RWPE1 (cell line): ENCODE measurements around the gene TMEM170B.

Experiments used
- CTCF ChIA-PET: fragments of 350-600 bp; sonication (Branson Sonifier 250); formaldehyde crosslinking; extraction: SDS; loops from one replicate; lab custom pipeline; 2021; lab: Yijun Ruan, JAX
- POLR2A ChIA-PET: fragments of 400-600 bp; formaldehyde crosslinking; extraction: SDS; loops from one replicate; lab custom pipeline; 2020; ENCODE audit warnings: antibody characterized with exemption; ENCODE audit not compliant: low non-redundant PET; lab: Yijun Ruan, JAX
- DNase-seq: peaks from one replicate; pipeline ENCODE4 v3.0.0; 2012; ENCODE audit warnings: low spot score
- H3K27ac ChIP-seq: fragments of 450-650 bp; 2 replicates; pipeline ENCODE4 v1.5.1; 2017
- CTCF ChIP-seq: fragments of 450-650 bp; conservative IDR thresholded peaks from 2 replicates; pipeline ENCODE4 v1.5.1; 2017; ENCODE audit warnings: low read depth, mild to moderate bottlenecking

TMEM170B gene

GRCh38 chr6:11571073-11571472 is 33.5 kb downstream of the TMEM170B start:
- no peak for DNase-seq
- ChIA-PET POLR2A (no interaction called here), CTCF (interaction anchor here (0.6 kb wide), 2 partner anchors 16 to 709 kb away, joined by 3 to 4 read pairs; no protein-coding TSS in a partner anchor)
- H3K27ac ChIP-seq, result no peak overlapping the region
- no peak for TF ChIP-seq CTCF

DNA sequence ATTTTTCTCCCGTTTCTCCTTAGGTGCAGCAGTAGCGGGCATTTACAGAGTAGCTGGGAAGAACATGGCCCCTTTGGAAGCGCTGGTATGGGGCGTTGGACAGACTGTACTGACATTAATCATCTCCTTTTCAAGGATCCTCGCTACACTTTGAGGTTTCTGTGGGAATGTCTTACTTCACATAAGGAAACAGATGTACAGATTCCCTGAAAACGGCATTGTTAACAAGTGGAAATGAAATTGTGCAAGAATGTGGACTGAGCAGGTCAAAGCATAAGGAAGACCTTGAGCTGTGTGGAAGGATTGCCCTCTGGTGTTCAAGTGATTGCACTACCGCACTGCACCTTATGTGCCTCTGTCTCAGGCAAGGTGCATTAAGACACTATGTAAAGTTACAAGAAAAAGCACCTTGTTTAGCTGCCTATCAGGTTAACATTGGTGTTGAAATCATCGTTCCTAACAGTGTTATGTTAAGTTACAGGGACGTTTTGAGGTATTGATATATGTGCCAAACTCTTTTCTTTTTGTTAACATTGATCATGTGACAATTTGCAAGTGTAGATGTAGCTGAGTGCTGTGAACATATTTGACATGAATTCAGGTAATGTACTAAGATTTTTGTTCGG is 38.0 kb downstream of the TMEM170B start:
- CTCF ChIA-PET, result interaction anchor here (0.6 to 1.5 kb wide), 18 partner anchors 9 to 1336 kb away, joined by 3 to 9 read pairs (median 3); no protein-coding TSS in a partner anchor
- no peak overlapping the region for H3K27ac ChIP-seq

DNA sequence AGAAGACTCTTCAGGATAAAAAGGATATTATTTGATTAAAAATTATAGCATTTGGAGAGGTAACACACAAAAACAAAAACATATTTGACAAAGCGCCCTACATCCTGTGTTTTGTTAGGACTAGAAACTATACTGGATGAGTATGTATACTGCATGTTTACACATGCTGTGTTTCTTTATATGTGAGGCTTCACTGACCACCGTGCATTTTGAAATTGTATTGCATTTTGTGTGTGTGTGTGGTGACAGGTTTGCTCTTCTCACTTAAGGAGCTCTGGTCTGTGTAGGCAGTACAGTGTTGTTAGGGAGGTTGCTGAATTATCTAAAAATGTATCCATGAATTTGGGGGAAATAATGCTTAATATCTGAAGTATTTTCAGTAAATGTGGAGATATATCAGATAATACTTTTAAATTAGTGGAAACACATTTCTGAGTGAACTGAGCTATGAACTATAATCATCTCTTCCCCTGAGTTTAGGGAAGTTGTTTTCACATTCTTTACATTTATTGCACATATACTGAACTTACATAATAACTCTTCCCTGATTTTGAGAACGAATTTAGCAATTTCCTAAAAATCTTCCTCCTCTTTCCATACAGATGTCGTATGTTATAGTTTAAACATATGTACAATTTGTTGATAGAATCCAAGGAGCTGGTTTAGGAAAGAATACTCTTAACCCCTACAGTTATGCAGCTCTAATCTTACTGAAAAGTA is 43.3 kb downstream of the TMEM170B start:
- TF ChIP-seq CTCF, result no peak
- POLR2A ChIA-PET, result no interaction called here
- H3K27ac ChIP-seq, result no peak overlapping the region
- CTCF ChIA-PET, result no interaction called here
- no peak for DNase-seq

More for the DNA sequence above, 38.0 kb downstream of the TMEM170B start:
- peak; percentile 94 for TF ChIP-seq CTCF
- POLR2A ChIA-PET, result no interaction called here
- peak; percentile 59 for DNase-seq

DNA sequence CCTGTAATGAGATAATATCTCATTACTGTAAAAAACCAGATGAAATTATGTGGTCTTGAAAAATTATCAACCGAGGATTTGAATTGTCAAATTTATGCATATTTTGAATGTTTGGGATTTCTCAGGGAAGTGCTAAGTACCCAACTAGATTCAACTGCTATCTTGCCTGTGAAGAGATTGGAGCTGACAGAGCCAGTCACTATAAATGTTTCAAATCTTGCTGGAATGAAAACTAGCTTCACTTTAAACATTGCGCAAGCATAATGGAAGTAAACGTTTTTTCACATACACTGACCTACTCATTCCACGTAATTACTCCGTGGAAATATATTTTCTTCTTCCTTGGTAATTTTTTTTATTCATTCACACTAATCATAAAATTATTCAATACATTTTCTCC is 46.7 kb downstream of the TMEM170B start:
- ChIA-PET POLR2A (no interaction called here), CTCF (interaction anchor here (0.6 to 1.2 kb wide), 3 partner anchors 9 to 661 kb away, joined by 4 to 7 read pairs (median 5); no protein-coding TSS in a partner anchor)
- H3K27ac ChIP-seq, result no peak overlapping the region
- no peak for TF ChIP-seq CTCF
- DNase-seq, result no peak

DNA sequence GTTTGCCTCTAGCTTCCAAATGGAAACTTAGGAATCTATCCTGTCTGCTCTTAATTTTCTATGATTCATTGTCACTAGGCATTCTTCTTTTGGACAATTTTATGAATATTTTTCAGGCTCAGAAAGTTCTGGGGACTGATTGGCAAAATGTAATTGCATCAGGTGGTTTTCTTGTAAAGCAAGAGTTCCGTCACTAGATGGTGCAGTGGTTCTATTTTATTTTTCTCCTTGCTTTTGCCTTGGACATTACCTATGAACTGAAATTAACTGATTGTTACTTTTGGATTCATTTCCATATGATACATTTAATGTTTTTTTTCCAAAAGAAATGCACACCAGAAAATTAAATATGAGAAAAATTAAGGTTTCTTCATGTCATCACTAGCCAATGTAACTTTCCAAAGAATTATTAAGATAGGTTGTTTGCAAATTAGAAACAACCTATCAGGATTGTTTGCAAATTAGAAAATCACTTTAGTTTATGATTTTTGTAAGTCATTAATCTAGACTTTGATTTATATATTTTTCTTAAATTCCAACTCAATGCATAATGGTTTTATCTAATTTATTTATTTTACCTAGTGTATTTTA is 48.0 kb downstream of the TMEM170B start:
- ChIA-PET CTCF (interaction anchor here (0.6 to 1.2 kb wide), 4 partner anchors 10 to 1205 kb away, joined by 3 to 5 read pairs (median 3); no protein-coding TSS in a partner anchor), POLR2A (no interaction called here)
- TF ChIP-seq CTCF, result peak; percentile 70
- peak; percentile 52 for DNase-seq
- no peak overlapping the region for H3K27ac ChIP-seq

DNA sequence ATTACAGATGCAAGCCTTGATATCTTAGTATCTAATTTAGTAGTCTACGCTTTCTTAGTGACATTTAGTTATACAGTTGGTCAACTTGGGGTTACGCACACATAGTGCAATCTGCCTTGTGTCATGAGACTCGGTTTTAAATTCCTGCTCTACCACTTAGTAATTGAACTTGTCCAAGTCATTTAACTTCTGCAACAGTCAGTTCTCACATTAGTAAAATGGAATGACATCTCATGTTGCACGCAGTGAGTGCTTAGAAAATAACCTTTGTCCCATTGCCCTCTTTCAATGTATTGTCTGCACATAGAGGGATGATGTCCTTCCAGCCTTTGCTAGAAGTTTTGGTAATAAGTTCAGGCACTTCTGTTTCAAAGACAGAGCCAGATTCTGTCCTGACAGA is 48.6 kb downstream of the TMEM170B start:
- no peak for DNase-seq
- TF ChIP-seq CTCF, result no peak
- H3K27ac ChIP-seq, result no peak overlapping the region
- CTCF ChIA-PET, result interaction anchor here (0.6 to 0.7 kb wide), 2 partner anchors 653 to 1206 kb away, joined by 3 read pairs; no protein-coding TSS in a partner anchor
- POLR2A ChIA-PET, result no interaction called here
